Measurements from ENCODE around the gene AP4B1.

Gene AP4B1

DNA sequence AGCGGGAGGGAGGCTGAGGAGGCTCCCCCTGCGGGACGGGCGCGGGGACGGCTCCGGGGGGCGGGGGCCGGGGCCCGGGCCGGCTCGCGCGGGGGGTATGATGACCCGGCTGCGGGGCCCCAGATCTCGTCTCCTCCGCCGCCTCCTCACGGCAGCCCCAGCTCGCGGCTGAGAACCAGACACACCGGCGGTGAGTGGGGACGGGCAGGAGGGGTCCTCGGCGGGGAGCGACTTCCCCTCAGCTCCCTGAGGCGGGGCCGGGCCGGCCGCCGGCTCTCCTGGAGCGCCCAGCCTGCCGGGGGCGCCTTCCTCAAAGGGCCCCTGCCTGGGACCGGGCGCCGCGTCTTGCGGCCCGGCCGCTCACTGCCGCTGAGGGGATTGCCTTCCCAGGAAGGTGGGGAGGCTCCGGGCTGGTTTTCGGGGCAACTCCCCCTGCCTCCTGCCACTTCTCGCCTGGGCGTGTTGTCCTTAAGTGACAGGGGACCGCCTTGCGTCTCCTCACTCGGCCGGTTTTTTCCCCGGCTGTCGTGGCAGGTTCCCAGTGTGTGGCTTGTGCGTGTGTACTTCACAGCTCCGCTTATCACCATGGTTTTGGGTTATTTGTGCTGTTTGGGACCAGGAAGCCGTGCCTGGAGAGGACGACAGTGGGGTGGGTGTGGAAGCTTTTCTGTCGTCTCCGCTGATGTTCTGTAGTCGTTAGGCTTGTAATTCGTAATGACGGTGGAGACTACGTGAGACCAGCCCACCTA, 25.3 kb upstream of the AP4B1 start:
- no peak for DNase-seq

DNA sequence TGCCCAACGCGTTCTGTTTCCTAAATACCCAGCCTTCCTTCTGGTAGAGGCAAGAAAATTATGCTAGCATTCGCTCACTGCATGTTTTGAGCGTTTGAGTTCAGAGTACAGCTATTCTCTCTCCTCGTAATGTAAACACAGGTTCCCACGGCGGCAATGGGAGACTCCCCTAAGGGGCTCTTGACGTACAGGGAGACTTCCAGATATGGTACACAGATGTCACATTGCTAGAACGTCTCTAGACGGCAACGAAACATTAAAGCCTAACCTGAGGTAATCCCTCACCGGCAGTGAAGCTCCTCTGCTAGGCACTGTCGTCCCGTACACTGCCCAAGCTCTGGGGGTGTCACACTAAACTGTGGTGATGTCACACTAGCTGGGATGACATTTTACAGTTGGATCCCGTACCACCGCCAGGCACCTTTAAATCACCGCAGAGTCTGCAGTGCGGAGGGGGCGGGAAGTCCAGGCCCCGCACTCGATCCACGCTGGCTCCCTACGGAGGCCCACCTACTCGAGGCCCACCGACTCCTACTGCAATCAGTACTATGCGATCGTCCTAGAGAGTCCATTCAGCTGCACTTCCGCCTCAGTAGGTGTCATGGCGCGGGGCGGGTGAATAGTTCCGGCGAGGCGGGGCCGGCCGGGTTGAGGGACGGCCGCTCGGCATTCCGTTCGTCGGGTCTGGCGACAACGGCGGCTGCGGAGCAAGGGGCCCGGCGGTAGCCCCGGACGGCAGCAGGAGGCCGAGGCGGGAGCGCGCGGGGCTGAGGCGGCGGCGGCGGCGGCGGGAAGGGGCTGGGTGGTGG, 24.5 kb upstream of the AP4B1 start, which contains the start of gene HIPK1:
Gene HIPK1 (plus strand): TSS at position 384 of the 809 bp plus-strand sequence.
- peak; percentile 54 for DNase-seq

DNA sequence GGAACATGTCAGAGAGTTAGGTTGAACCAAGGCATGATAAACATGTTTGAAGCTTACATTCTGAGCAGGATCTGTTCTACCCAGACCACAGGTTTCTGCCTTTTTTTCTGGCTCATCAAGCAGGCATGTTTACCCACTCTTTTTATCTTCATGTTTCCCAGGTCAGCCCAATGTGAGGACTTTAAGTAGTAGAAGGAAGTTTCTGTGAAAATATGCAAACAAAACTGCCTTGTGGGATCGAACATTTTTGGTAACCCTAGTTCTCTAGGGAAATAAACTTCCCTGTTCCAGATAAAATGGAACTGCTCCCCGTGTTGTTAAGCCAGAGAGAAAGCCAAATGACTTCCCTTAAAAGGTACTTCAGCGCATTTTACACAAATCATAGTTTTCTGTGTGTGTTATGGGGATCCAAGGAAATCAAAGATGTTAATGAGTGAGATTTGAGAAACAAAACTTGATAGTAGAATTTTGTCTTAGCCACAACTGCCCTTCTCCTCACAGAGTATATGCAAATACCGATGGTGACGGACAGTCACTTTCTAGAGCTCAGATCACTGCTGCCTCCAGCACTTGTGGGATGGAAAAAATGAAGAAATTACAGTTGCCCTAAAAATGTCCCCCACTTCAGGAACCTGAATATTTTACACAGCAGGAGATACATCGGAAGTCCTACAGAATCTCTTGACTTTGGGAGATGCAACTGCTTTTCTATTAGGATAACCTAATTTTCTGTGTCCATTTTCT, 23.8 kb upstream of the AP4B1 start:
- DNase-seq: no peak

DNA sequence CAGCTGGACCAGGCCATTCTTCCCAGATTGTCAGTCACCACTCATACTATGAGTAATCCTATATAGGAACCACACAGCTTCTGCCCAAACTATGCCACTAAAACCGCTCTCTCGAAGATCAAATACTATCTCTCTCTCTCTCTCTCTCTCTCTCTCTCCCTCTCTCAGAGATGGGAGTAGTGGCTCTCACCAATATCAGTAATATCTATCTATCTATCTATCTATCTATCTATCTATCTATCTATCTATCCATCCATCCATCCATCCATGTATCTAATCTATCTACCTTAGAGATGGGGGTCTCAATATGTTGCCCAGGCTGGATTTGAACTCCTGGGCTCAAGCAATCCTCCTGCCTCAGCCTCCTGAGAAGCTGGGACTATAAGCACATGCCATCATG, 19.9 kb upstream of the AP4B1 start:
- DNase-seq: no peak

DNA sequence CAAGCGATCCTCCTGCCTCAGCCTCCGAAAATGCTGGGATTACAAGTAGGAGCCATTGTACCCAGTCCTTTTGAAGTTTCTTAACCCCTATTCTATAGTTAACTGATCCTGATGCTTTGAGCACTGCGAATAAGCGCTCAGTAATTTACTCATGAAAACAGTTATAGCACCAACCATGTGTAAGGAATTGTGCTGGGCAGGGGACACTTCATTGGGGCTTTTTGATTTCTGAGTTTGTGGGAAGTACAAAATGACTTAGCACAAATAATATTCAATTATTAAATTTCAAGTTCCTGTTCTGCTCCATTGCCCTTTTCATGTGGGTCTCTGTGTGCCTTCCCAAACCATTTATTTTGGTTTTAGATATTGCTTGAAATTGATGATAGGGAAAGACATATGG, 18.4 kb upstream of the AP4B1 start:
- DNase-seq: no peak

DNA sequence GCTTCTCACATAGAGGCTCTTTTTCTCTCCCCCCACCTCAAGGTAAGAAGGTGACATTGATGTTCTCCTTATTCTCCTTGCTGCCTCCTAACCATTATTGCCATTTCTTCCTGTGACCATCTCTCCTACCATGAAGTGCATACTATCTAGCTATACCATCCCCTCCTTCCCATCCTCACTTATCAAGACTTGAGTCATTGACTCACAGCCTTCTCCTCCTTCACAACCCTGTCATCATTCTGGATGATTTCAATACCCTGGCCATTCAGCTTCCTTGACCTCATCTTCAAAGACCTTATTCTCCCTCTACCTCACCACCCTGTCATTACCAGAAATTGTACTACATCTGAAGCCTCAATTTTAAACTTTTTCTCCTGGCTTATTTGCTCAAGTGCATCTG, 13.6 kb upstream of the AP4B1 start:
- DNase-seq: no peak

DNA sequence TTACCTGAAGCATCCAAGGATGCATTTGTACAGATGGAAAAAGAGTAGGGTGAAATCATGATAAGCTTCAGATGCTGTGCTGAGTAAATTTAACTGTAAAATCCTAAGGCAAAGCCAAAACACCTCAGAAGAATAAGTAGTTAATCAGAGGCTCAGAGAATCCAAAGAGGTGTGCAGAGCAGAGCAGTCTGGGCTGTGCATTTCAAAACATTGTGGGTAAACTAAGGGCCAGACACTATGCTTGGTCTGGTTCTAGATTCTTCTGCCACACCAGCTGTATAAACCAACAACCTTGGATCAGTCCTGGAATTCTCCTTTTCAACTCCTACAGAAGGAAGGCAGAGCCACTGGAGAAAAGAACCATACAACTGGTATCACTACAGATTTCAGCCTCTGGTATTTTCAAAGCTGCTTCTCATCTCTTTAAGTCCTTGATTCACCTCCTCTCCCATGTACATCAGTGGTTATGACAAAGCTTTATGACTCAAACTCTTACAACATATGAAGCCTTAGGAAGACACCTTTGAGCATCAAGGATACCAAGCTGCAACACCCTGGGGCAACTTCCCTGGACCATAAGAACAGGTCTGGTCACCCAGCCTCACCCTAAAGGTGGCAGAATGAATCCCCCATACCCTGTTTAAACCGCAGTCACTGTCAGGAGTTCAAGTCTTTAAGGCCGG, 12.9 kb upstream of the AP4B1 start:
- DNase-seq: no peak

DNA sequence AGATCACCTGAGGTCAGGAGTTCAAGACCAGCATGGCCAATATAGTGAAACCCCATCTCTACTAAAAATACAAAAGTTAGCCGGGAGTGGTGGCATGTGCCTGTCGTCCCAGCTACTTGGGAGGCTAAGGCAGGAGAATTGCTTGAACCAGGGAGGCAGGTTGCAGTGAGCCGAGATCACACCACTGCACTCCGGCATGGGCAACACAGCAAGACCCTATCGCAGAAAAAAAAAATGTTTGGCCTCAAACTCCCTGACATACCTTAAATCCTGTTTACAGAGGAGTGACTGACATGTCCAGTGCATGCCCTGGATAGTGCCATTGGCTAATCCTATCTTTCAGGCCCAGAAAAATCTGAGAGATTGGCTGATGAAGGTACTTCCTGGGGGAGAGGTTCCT, 12.4 kb upstream of the AP4B1 start:
- DNase-seq: no peak

DNA sequence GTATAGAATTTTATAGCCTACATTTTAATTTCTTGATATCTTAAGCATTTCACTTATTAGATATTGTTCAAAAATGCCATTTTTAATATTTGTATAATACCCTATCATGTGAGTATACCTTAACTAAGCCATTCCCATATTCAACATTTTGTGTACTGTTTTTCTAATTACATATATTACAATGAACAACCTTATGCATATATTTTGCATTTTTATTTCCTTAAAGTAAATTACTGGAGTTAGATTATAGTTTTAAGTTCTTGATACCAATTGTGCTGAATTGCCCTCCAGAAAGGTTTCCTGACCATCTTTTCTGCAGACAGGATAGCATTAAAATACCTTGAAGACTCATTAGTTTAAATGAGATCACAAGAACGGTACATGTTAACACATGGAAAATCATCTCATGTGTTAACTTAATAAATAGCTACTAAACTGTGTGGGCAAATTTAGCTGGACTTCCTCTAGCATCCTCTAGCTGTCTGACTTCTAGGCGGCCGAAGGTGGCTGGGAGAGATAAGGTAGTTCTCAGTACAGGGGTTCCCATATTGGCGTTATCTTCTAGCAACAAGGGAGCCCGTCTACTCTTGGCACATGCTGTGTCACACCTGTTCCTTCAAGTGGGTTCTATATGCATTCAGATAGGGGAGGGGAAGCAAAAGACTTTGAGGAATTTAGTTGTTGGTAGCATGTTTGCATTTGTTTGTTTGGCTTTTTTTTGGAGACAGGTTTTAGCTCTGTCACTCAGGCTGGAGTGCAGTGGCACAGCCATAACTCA, 9.5 kb upstream of the AP4B1 start:
- DNase-seq: no peak

DNA sequence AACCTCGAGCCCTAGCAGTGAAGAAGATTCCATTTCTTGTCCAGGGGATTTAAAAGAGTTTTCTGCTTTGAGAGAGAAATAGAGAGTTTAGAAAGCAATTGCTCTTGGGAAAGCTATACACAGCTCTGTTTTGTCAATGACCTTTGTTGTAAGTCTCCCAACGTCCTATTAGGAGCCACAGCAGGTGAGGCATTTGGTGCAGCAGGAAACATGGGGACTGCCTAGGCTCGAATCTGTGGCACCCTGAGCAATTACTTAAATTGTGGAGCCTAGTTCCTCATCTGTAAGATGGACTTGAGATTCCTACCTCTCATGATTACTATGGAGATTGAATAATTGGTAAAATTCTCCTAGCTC, 8.7 kb upstream of the AP4B1 start:
- no peak for DNase-seq

DNA sequence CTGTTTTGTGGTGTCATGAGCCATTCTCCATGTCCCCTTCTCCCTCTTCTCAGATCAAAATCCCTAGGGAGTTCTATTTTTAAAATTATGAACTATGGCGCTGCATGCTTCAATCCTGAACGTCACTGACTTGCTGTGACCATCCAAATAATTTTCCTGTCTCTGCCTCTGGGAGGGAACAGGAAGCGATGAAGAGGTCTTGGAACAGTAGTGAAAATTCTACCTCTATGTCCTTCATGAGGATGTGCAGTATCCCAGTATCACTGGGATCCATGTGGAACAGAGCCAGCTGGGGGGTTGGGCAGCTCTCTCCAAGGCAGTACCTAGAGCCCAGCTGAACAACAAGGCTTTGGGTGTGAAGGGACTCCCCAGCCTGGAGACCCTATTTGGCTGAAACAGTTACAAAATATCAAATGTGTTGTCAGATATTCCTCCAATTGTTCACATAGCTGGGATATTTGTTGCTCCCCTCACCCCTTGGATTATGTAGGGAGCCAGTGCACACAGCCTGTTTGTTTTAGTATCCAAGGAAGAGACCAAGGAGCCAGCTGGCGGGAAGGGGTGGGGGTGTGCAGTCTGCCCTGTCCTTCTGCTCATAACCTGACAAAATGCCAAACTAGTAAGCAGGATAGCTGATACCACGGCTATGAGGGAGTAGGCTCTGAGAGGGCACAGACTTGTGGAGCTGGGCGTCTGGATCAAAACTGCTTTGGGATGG, 8.2 kb upstream of the AP4B1 start:
- no peak for DNase-seq

DNA sequence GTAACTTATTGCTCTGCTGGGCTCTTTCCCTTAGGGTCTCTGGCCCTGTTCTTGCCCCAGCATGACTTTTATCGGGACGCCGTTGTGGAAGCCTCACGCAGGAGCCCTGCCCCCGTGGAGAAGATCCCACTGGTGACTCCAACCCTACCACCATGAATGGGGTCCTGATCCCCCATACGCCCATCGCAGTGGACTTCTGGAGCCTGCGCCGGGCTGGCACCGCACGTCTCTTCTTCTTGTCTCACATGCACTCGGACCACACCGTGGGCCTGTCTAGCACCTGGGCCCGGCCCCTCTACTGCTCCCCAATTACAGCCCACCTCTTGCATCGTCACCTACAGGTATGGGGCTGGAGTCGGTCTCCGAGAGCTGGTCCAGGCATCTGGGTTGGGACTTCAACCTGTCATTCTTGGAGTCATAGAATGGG, 849 bp upstream of the AP4B1 start:
- no peak for DNase-seq

DNA sequence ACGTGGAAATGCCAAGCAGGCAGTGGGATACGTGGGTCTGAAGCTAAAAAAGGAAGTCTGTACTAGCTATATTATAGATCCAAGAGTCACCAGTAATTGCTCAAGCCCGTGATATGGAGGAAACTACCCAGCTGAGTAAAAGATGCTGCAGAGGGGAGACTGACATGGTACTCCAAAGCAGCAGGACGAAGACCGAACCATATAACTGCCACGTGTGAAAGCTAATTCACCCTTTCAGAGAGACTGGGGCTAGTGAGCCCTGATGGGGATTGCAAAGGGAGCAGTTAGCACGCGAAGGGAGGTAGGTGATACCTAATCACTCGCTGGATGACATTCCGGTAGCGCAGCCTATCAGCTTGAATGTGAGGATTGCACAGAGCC, 316 bp downstream of the AP4B1 start:
- no peak for DNase-seq

DNA sequence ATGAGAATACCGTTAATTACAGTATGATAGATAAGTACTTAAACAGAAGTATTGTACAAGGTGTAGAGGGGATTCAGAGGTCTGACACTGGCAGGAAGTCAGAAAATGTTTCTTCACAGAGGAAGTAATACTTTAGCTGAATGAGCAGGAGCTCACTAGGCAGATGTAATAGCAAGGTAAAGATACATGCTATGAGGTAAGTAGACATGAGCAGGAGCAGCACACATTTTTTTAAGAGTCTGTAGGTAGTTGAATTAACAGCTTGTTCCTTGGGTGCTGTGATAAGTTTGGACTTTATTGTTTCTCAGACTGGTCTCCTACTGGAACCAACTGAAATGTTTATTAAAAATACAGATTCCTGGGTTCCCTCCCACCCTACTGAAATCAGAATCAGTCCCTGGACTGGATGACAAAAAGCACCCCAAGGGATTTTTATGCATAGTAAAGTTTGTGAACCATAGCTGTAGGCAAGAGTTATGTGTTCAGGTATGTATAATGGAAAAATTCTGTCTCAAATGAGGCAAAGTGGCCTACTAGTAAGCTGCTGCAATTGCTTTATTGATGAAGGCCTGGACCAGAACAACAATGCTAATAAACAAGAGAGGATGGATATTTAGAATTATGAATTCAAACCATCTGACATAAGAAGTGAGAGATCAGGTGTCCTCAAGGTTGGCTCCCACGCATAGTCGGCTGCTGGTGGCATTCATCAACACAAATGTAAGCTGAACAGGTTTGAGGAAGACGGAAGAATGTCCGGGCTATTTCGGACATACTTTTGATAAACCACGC, 902 bp downstream of the AP4B1 start:
- DNase-seq: no peak

DNA sequence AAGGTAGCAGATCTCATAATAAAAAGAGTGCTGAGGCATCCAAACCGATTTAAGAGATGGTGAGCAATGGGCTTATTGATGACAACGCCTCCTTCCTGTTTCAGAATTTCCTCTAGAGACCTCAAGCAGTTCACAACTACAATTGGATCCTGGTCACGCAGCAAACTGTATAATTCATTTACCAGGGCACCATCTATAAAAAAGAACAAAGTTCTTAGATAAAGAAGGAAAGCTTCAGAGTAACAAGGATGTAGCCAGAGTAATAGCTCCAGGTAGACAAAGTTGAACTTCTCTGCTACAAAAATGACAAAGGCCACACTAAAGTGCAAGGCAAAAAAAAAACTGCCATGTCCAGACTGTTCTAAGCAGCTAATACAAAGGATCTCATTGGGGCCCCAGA, 3.4 kb downstream of the AP4B1 start:
- DNase-seq: no peak

DNA sequence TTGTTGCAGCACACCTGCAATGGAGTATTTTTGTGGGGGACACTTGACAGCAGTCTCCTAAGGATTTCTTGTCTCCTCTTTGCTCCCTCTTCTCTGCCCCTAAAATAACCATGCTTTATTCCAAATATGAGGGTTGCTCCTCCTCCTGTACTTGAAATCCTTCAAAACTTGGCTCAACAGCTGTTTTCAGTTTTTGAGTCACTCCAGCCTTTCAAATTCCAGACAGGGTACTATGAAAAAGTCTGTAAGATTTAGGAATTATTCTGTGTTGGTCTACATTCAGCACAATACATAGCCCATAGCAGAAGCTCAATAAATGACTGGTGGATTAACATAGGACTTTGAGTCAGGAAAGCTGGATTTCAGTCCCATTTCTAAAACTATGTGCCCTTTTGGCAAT, 5.5 kb downstream of the AP4B1 start:
- no peak for DNase-seq

DNA sequence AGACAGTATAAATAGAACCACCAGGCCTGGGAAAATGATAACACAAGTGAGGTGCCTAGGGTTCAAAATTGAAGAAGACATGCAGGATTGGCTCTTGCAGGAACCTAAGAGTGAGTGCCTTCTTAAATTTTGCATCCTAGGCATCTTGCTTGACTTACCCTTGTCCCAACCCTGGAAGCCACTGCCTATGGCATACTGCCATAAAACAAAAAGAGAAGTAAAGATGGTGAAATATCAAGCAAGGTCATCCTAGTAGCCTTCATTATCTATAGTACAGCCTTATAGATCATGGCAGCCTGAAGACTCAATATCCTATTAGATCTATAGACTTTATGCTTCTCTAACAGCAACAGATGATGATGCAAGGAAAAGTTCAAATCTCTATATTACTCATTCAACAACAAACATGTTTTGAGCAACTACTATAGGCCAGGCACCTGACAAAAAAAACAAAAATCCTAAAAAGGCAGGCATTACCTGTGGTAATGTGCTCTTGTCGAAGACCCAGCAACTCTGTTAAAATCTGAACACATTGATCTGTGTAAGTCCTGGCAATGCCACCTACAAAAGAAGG, 6.3 kb downstream of the AP4B1 start:
- DNase-seq: no peak

DNA sequence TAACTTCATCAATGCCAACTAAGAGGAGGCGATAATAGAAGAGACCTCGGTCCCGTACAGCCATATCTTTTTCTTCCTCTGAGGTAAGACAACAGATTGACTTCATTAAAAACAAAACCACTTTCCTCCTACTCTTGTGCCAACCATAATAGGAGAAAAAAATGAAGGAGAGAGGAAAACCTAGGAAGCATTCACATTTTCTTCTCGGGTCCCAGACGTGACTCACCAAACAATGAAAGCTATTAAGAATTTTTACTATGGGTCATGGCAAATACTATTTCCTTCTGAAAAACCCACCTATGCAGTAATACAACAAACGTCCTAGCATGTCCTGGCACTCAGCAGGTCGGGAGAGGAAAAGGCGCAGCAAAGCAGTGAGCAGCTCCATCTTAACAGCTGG, 8.6 kb downstream of the AP4B1 start:
- DNase-seq: no peak

DNA sequence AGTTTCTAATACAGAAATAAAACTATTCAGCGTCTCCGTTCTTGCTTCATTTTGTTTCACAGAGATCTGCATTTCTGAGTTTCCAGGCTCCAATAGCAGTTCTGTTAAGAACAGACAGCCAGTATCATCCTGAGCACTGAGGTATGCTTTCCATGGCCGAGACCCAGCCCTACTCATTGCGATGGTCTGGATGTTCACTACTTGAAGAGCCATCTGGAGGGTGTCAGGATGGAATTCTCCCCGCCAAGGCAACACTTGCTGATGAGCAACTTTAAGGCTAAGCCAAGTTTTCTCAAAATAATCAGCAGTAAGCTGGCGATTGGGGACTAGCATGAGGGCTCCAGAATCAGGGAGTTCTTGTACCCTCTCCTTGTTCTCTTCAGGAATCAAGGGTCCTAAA, 9.5 kb downstream of the AP4B1 start:
- no peak for DNase-seq

DNA sequence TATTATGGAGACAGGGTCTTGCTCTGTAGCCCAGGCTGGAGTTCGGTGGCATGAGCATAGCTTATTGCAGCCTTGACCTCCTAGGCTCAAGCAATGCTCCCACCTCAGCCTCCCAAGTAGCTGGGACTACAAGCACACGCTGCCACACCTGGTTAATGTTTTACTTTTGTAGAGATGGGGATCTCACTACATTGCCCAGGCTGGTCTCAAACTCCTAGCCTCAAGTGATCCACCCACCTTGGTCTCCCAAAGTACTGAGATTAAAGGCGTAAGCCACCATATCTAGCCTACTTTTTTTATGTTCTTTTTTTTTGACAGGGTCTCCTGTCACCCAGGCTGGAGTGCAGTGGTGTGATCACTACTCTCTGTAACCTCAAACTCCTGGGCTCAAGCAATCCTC, 11.3 kb downstream of the AP4B1 start:
- no peak for DNase-seq

Data from NCI-H2081 treated with DMSO at 0.1 percent for 48 hours (cell line).